Measurements from ENCODE around the gene UBE2D1. TPM values are rescaled to one million over a fixed set of nuclear protein-coding genes. Genes with fewer than 3 reads are reported as not detected.
A peak's percentile ranks its signal among the peaks of the same experiment; 100 is the strongest.

The UBE2D1 gene
- total and polyA plus RNA-seq, 9 of the 15 experiments (the other 6 are each of a cell fraction or from before 2014, with no cell fraction given), result 4.1 to 24.4 (median 12.3) TPM

- Histone ChIP-seq H3K4me3 (no peak overlapping the region), H3K27ac (ENCODE audit: extremely low read depth, low read depth, low read length) (no peak overlapping the region), H3K4me2 (ENCODE audit: insufficient read depth, low read length) (no peak overlapping the region), H2AFZ (ENCODE audit: low read depth, low read length) (no peak overlapping the region), H3K79me2 (ENCODE audit: control insufficient read depth, insufficient read depth, low read length) (no peaks in the 10 kb centered on the region), H3K9me3 (replicated peaks; ENCODE audit: control insufficient read depth, insufficient read depth, low read depth, low read length) (no peaks in the 10 kb centered on the region), H3K27me3 (ENCODE audit: control insufficient read depth in 2 of 2, insufficient read depth in 2 of 2, low read length in 2 of 2) (no peaks in the 10 kb centered on the region), H3K9me1 (ENCODE audit: control insufficient read depth, insufficient read depth, low read length) (no peaks in the 10 kb centered on the region), H4K20me1 (replicated peaks; ENCODE audit: control insufficient read depth, insufficient read depth, low read length) (no peaks in the 10 kb centered on the region), H3K36me3 (ENCODE audit: control insufficient read depth, insufficient read depth, low read length) (peaks cover 56% of the 10 kb centered on the region), H3K4me1 (replicated peaks in 1 of 2; ENCODE audit: control insufficient read depth in 2 of 2, insufficient read depth in 2 of 2, low read length in 2 of 2) (no peaks in the 10 kb centered on the region), H3K9ac (ENCODE audit: insufficient read depth in 1 of 2, low read depth in 2 of 2, low read length in 2 of 2) (no peak overlapping the region)
- TF ChIP-seq RBM25 (IDR thresholded peaks at IDR 0.05; ENCODE audit: low read depth, low read length, severe bottlenecking), result peak; percentile 24
- TF ChIP-seq FOSL1 (tag; conservative IDR thresholded peaks at IDR 0.05), result no peak
- TF ChIP-seq NFE2 (IDR thresholded peaks at IDR 0.05; ENCODE audit: low read depth), result no peak
- TF ChIP-seq KLF13 (tag; IDR thresholded peaks at IDR 0.05; ENCODE audit: borderline replicate concordance, low read depth), result no peak
- TF ChIP-seq POLR2A (conservative IDR thresholded peaks at IDR 0.05), result peak; percentile 52; the same call in 1 of the 2 replicates
- no peak for TF ChIP-seq ZBTB12 (CRISPR knock-in tag; IDR thresholded peaks at IDR 0.05)
- BruUV-seq (replicated peaks), result no TSS peak
- in situ Hi-C loops (cut with MboI), result no loop called here
- POLR2A ChIA-PET, result interaction anchor here (0.7 to 4.2 kb wide), 2 partner anchors 12 to 297 kb away, joined by 4 to 22 read pairs; partner anchors contain the start of gene TFAM
- FAIRE-seq, result no peak
- intact Hi-C loops (cut with micrococcal nuclease), result no loop called here
- no peak for DNase-seq (ENCODE audit: extremely low read depth in 1 of 4, low spot score in 3 of 4)
- 86% methylated on average over 3 of the region's 3 CpGs for WGBS (ENCODE audit: insufficient coverage, low coverage, missing lambda C conversion rate)
- peak; percentile 28 for ATAC-seq
- CTCF ChIA-PET (ENCODE audit: low intra/inter-chr PET ratio), result no interaction called here
These were observed 63.0 kb downstream of the UBE2D1 start for GRCh38 chr10:58397830-58398229.

Data from K562 (cell line).